Left lung (tissue), 10 donors: Measurements from ENCODE around the gene ANKRD28. TPM values are rescaled to one million over a fixed set of nuclear protein-coding genes. Genes with fewer than 3 reads are reported as not detected.
"Not testable (repeated sequence)": the region's sequence is repeated elsewhere in the genome, so short reads cannot be mapped to it uniquely, and the experiment has no call there.

Experiments
- ATAC-seq: fragments of 200-7000 bp; cut with Tn5 transposase; one replicate; pipeline ENCODE4 v1.9.1; 2020; ENCODE audit warnings: moderate library complexity
- DNase-seq, 4 donors: peaks; one replicate each; pipeline ENCODE4 v3.0.0-alpha.2; 2013 to 2020
- H3K27ac ChIP-seq, 2 donors: fragments of 200-600 bp; sonication (generic) in 1 of 2; one replicate each; pipeline versions ENCODE4 v1.5.0 to v1.8.0; 2020 to 2021
- H3K27me3 ChIP-seq, 2 donors: fragments of 200-600 bp; sonication (generic) in 1 of 2; one replicate each; pipeline versions ENCODE4 v1.5.0 to v1.8.0; 2020 to 2021
- H3K36me3 ChIP-seq, 2 donors: fragments of 200-600 bp; sonication (generic) in 1 of 2; one replicate each; pipeline versions ENCODE4 v1.5.0 to v1.8.0; 2020 to 2021
- H3K4me1 ChIP-seq, 2 donors: fragments of 200-600 bp; one replicate each; pipeline ENCODE4 v1.8.0; 2021
- H3K4me3 ChIP-seq, 2 donors: fragments of 200-600 bp; sonication (generic) in 1 of 2; one replicate each; pipeline versions ENCODE4 v1.5.0 to v1.8.0; 2020 to 2021; ENCODE audit warnings: mild to moderate bottlenecking in 1 of 2
- H3K9me3 ChIP-seq, 2 donors: fragments of 200-600 bp; sonication (generic) in 1 of 2; one replicate each; pipeline versions ENCODE4 v1.5.0 to v1.8.0; 2020 to 2021
- intact Hi-C, 2 donors: fragments of 100-400 bp; cut with DNase I; formaldehyde crosslinking; loops; one replicate each; pipeline versions ENCODE4 v1.11.2 to v1.14.2; 2022
- polyA plus RNA-seq, 6 donors: library from polyadenylated mRNA; unstranded; fragments of 120-200 nt; gene quantifications; one replicate each; pipeline ENCODE4 v1.2.1, GENCODE V29; 2013; ENCODE audit not compliant: insufficient read length in 6 of 6
- total RNA-seq, 2 donors: library from RNA; stranded (reverse); fragmentation: NEBNext Ultra II Directional; extraction: Animal tissue kit (Norgen Biotek cat#: 25700); gene quantifications; one replicate each; pipeline ENCODE4 v1.2.1, GENCODE V29; 2021
- TF ChIP-seq, protein P1 (sequence below), 2 donors: fragments of 200-600 bp; sonication (generic) in 1 of 2; IDR thresholded peaks; one replicate each; pipeline versions ENCODE4 v1.5.0 to v1.8.0; 2021; ENCODE audit warnings: antibody characterized with exemption in 2 of 2
- donor health status: DM: no; HTN: yes; CAD: no.
- donor health status: DM: no; HTN: no; CAD: no.

The ANKRD28 gene
- total and polyA plus RNA-seq, 8 donors = 36.6 to 60.0 (median 47.2) TPM

DNA sequence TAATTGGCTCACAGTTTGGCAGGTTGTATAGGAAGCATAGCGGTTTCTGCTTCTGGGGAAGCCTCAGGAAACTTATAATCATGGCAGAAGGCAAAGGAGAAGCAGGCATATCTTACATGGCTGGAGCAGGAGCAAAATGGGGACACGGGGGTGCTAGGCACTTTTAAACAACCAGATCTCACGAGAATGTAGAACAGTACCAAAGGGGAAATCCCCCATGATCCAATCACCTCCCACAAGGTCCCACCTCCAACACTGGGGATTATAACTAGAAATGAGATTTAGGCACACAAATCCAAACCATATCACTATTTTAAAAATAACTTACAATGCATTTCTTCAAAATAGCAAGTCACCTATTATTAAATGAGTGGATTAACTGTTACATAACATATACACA, 47.1 kb upstream of the ANKRD28 start:
- H3K27ac ChIP-seq = no peak overlapping the region
- peaks cover 0 to 17% of the 10 kb centered on the region in 2 donors for H3K9me3 ChIP-seq
- TF ChIP-seq, protein P1, sequence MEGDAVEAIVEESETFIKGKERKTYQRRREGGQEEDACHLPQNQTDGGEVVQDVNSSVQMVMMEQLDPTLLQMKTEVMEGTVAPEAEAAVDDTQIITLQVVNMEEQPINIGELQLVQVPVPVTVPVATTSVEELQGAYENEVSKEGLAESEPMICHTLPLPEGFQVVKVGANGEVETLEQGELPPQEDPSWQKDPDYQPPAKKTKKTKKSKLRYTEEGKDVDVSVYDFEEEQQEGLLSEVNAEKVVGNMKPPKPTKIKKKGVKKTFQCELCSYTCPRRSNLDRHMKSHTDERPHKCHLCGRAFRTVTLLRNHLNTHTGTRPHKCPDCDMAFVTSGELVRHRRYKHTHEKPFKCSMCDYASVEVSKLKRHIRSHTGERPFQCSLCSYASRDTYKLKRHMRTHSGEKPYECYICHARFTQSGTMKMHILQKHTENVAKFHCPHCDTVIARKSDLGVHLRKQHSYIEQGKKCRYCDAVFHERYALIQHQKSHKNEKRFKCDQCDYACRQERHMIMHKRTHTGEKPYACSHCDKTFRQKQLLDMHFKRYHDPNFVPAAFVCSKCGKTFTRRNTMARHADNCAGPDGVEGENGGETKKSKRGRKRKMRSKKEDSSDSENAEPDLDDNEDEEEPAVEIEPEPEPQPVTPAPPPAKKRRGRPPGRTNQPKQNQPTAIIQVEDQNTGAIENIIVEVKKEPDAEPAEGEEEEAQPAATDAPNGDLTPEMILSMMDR (IDR thresholded peaks at IDR 0.05) = no peak
- H3K4me1 ChIP-seq = no peaks in the 10 kb centered on the region
- H3K4me3 ChIP-seq = no peak overlapping the region
- H3K27me3 ChIP-seq = no peaks in the 10 kb centered on the region
- no peaks in the 10 kb centered on the region for H3K36me3 ChIP-seq
- ATAC-seq = no peak
- intact Hi-C loops = no loop called here
- no peak for DNase-seq

DNA sequence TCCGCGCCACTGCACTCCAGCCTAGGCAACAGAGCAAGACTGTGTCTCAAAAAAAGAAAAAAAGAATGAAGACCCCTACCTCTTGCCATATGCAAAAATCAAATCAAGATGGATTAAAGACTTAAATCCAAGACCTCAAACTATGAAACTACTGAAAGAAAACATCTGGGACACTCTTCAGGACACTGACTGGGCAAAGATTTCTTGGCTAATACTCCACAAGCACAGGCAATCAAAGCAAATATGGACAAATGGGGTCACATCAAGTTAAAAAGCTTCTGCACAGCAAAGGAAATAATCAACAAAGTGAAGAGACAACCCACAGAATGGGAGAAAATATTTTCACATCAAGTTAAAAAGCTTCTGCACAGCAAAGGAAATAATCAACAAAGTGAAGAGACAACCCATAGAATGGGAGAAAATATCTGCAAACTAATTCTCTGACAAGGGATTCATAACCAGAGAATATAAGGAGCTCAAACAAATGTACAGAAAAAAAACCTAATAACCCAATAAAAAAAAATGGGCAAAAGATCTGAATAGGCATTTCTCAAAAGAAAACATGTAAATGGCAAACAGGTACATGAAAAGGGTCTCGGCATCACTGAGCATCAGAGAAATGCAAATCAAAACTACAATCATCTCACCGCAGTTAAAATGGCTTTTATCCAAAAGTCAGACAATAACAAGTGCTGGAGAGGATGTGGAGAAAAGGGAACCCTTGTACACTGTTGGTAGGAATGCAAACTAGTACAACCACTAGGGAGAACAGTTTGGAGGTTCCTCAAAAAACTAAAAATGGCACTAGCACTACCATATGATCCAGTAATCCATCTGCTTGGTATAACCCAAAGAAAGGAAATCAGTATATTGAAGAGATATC, 43.6 kb upstream of the ANKRD28 start:
- DNase-seq, intact Hi-C loops, H3K27ac ChIP-seq, H3K4me3 ChIP-seq, H3K27me3 ChIP-seq, ATAC-seq, H3K4me1 ChIP-seq, H3K36me3 ChIP-seq: not testable (repeated sequence)
- peaks cover 0 to 23% of the 10 kb centered on the region in 2 donors for H3K9me3 ChIP-seq

DNA sequence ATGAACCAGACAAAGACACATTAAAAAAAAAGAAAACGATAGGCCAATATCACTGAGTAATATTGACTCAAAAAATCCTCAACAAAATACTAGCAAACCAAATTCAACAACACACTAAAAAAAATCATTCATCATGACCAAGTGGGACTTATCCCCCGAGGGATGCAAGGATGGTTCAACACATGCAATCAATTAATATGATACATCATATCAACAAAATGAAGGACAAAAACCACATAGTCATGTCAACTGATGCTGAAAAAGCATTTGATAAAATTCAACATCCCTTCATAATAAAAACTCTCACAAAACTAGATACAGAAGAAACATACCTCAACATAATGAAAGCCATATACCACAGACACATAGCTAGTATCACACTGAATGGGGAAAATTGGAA, 41.8 kb upstream of the ANKRD28 start:
- Histone ChIP-seq H3K27ac (no peak overlapping the region), H3K4me3 (no peak overlapping the region), H3K36me3 (no peaks in the 10 kb centered on the region), H3K9me3 (peaks cover 0 to 23% of the 10 kb centered on the region in 2 donors), H3K27me3 (no peaks in the 10 kb centered on the region), H3K4me1 (no peaks in the 10 kb centered on the region)
- ATAC-seq (no peak), DNase-seq (no peak)
- TF ChIP-seq, protein P1 (IDR thresholded peaks at IDR 0.05) = no peak
- intact Hi-C loops = no loop called here

DNA sequence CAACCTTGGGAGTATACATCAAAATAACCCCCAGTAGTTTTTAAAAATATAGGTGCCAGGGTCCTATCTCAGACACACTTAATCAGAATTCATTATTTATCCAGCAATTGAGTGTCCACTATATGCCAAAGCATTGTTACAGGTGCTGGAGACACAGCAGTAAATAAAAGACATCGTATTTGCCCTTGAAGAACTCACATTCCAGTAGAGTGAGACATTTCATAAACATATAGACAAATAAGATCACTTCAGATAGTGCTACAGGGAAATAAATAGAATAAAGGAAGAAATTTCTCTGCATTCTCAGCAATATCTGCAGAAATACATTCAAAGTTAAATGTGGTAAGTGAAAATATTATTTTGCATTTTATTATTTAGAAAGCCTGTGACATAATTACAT, 34.1 kb upstream of the ANKRD28 start:
- no peak for ATAC-seq
- TF ChIP-seq, protein P1 (IDR thresholded peaks at IDR 0.05) = no peak

DNA sequence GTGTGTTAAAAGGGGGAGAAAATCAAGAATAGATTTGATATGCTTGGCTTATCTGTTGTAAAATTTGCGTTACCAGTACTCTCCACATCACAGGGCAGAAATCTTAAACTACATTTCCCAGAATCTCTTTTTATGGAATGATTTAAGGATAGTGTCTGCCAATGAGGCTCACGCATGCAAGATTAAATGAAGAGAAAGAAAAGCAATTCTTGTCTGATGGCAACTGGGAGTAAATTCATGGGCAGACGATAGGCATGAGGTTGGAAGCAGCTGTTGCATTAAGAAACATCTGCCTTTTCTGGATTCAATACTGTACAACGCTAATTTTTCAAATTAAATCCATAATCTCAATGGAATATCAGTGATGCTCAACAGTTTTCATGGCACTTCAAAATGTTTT, 27.2 kb upstream of the ANKRD28 start:
- Histone ChIP-seq H3K27me3 (no peaks in the 10 kb centered on the region), H3K9me3 (no peaks in the 10 kb centered on the region), H3K27ac (no peak overlapping the region), H3K4me1 (no peaks in the 10 kb centered on the region), H3K36me3 (no peaks in the 10 kb centered on the region), H3K4me3 (no peak overlapping the region)
- TF ChIP-seq, protein P1 (IDR thresholded peaks at IDR 0.05) = no peak
- intact Hi-C loops = no loop called here
- no peak for ATAC-seq
- DNase-seq = no peak

More for the DNA sequence above, 34.1 kb upstream of the ANKRD28 start:
- Histone ChIP-seq H3K27ac (no peak overlapping the region), H3K36me3 (no peaks in the 10 kb centered on the region), H3K9me3 (no peaks in the 10 kb centered on the region), H3K4me3 (no peak overlapping the region), H3K27me3 (no peaks in the 10 kb centered on the region), H3K4me1 (no peaks in the 10 kb centered on the region)
- DNase-seq = no peak
- intact Hi-C loops = no loop called here
